Breast epithelium (tissue), 4 donors: ENCODE results near the gene EAF1. TPM values are rescaled to one million over a fixed set of nuclear protein-coding genes. Genes with fewer than 3 reads are reported as not detected.
"Not testable (repeated sequence)": the region's sequence is repeated elsewhere in the genome, so short reads cannot be mapped to it uniquely, and the experiment has no call there.

Experiments
- DNase-seq, 2 donors: peaks; one replicate each; pipeline ENCODE4 v3.0.0-alpha.2; 2019; ENCODE audit warnings: low spot score in 2 of 2
- H3K27ac ChIP-seq, 2 donors: fragments of 200-600 bp; sonication (generic) in 1 of 2; one replicate each; pipeline ENCODE4 v1.5.1; 2016 to 2019; ENCODE audit warnings: mild to moderate bottlenecking in 1 of 2
- H3K27me3 ChIP-seq, 2 donors: fragments of 200-600 bp; sonication (generic) in 1 of 2; one replicate each; pipeline versions ENCODE4 v1.5.1 to v1.6.0; 2017 to 2019; ENCODE audit warnings: control low read depth in 1 of 2, mild to moderate bottlenecking in 1 of 2
- H3K36me3 ChIP-seq: fragments of 200-600 bp; one replicate; pipeline ENCODE4 v1.5.1; 2019
- H3K4me1 ChIP-seq, 2 donors: fragments of 200-600 bp; sonication (generic); one replicate each; pipeline ENCODE4 v1.5.1; 2016 to 2019; ENCODE audit warnings: control low read depth in 1 of 2
- H3K4me3 ChIP-seq, 3 donors: fragments of 200-600 bp; sonication (generic); 1 replicate in 2 of 3; 2 replicates in 1 of 3; pipeline ENCODE4 v1.5.1; 2016 to 2019; ENCODE audit warnings: mild to moderate bottlenecking in 3 of 3, moderate library complexity in 2 of 3
- H3K9me3 ChIP-seq, 2 donors: fragments of 200-600 bp; sonication (generic) in 1 of 2; one replicate each; pipeline ENCODE4 v1.5.1; 2016 to 2019; ENCODE audit warnings: control low read depth in 1 of 2
- CTCF ChIP-seq, 3 donors: fragments of 450-650 bp; IDR thresholded peaks; one replicate each; pipeline ENCODE4 v1.5.1; 2016 to 2017; ENCODE audit warnings: antibody characterized with exemption in 3 of 3, mild to moderate bottlenecking in 3 of 3, moderate library complexity in 3 of 3
- POLR2A ChIP-seq: fragments of 450-650 bp; IDR thresholded peaks from one replicate; pipeline ENCODE4 v1.6.1; 2016; ENCODE audit warnings: antibody characterized with exemption, mild to moderate bottlenecking, moderate library complexity
- POLR2AphosphoS5 ChIP-seq, 3 donors: sonication (generic); formaldehyde crosslinking; IDR thresholded peaks; one replicate each; pipeline ENCODE4 v1.6.1; 2017; ENCODE audit warnings: antibody characterized with exemption in 3 of 3
- intact Hi-C: fragments of 100-400 bp; cut with DNase I; formaldehyde crosslinking; loops from one replicate; pipeline ENCODE4 v1.15.1; 2023; ENCODE audit warnings: low total_unique reads
- total RNA-seq, 3 donors: library from RNA; depleted of rRNA; stranded (reverse); fragments of >200 nt; gene quantifications; one replicate each; pipeline ENCODE4 v1.1.0, GENCODE V29; 2016

The EAF1 gene
- total RNA-seq, 3 donors from 2014 or later: 18.7 to 21.5 (median 21.0) TPM

GRCh38 chr3:15456321-15456720, 28.9 kb downstream of the EAF1 start:
- no peak for DNase-seq
- H3K4me3 ChIP-seq: no peak overlapping the region
- H3K4me1 ChIP-seq: no peaks in the 10 kb centered on the region
- intact Hi-C loops: no loop called here
- H3K36me3 ChIP-seq: no peaks in the 10 kb centered on the region
- no peak overlapping the region for H3K27ac ChIP-seq
- H3K9me3 ChIP-seq: no peaks in the 10 kb centered on the region
- no peak for TF ChIP-seq POLR2A
- no peak for TF ChIP-seq POLR2AphosphoS5 (IDR thresholded peaks at IDR 0.05)
- TF ChIP-seq CTCF (IDR thresholded peaks at IDR 0.05): no peak
- no peaks in the 10 kb centered on the region for H3K27me3 ChIP-seq

GRCh38 chr3:15456915-15457314, 29.5 kb downstream of the EAF1 start:
- intact Hi-C loops, H3K9me3 ChIP-seq, H3K27ac ChIP-seq, DNase-seq, H3K4me1 ChIP-seq, H3K36me3 ChIP-seq, H3K27me3 ChIP-seq, H3K4me3 ChIP-seq: not testable (repeated sequence)

- Histone ChIP-seq H3K4me1 (no peaks in the 10 kb centered on the region), H3K4me3 (no peak overlapping the region), H3K36me3 (no peaks in the 10 kb centered on the region), H3K9me3 (no peaks in the 10 kb centered on the region), H3K27me3 (no peaks in the 10 kb centered on the region), H3K27ac (no peak overlapping the region)
- TF ChIP-seq POLR2AphosphoS5 (IDR thresholded peaks at IDR 0.05) (no peak), CTCF (IDR thresholded peaks at IDR 0.05) (no peak), POLR2A (no peak)
- intact Hi-C loops: no loop called here
- no peak for DNase-seq
Observed at GRCh38 chr3:15458212-15458780, 30.9 kb downstream of the EAF1 start.

- Histone ChIP-seq H3K27me3 (no peaks in the 10 kb centered on the region), H3K36me3 (no peaks in the 10 kb centered on the region), H3K4me1 (no peaks in the 10 kb centered on the region), H3K9me3 (no peaks in the 10 kb centered on the region), H3K4me3 (no peak overlapping the region), H3K27ac (no peak overlapping the region)
- TF ChIP-seq POLR2A (no peak), POLR2AphosphoS5 (IDR thresholded peaks at IDR 0.05) (no peak), CTCF (IDR thresholded peaks at IDR 0.05) (no peak)
- no peak for DNase-seq
- intact Hi-C loops: no loop called here
Observed at GRCh38 chr3:15460891-15461531, 33.6 kb downstream of the EAF1 start.

GRCh38 chr3:15462451-15462850, 35.1 kb downstream of the EAF1 start:
- Histone ChIP-seq H3K36me3 (no peaks in the 10 kb centered on the region), H3K9me3 (no peaks in the 10 kb centered on the region), H3K27ac (no peak overlapping the region), H3K4me1 (no peaks in the 10 kb centered on the region), H3K27me3 (no peaks in the 10 kb centered on the region), H3K4me3 (no peak overlapping the region)
- TF ChIP-seq POLR2AphosphoS5 (IDR thresholded peaks at IDR 0.05) (no peak), POLR2A (no peak), CTCF (IDR thresholded peaks at IDR 0.05) (no peak)
- no peak for DNase-seq
- intact Hi-C loops: no loop called here
